Gastrocnemius medialis (tissue), 4 donors: ENCODE results near the gene PTPN23. TPM values are rescaled to one million over a fixed set of nuclear protein-coding genes. Genes with fewer than 3 reads are reported as not detected.
A peak's percentile ranks its signal among the peaks of the same experiment; 100 is the strongest.

Source experiments
- ATAC-seq, 2 donors: fragments of 150-250 bp; one replicate each; pipeline ENCODE4 v1.9.1; 2016
- DNase-seq, 2 donors: peaks; one replicate each; pipeline ENCODE4 v3.0.0-alpha.2; 2019
- H3K27ac ChIP-seq, 4 donors: fragments of 200-600 bp; sonication (generic); 1 replicate in 1 of 4; 2 replicates in 3 of 4; pipeline ENCODE4 v1.5.1; 2016 to 2018; ENCODE audit warnings: mild to moderate bottlenecking in 2 of 4, moderate library complexity in 1 of 4
- H3K27me3 ChIP-seq, 3 donors: fragments of 200-600 bp; sonication (generic) in 2 of 3; 1 replicate in 1 of 3; 2 replicates in 2 of 3; pipeline versions ENCODE4 v1.5.1 to v1.6.0; 2016 to 2019; ENCODE audit warnings: mild to moderate bottlenecking in 1 of 3, moderate library complexity in 1 of 3
- H3K36me3 ChIP-seq, 2 donors: fragments of 200-600 bp; sonication (generic) in 1 of 2; one replicate each; pipeline ENCODE4 v1.5.1; 2017 to 2018
- H3K4me1 ChIP-seq, 2 donors: fragments of 200-600 bp; sonication (generic) in 1 of 2; one replicate each; pipeline ENCODE4 v1.5.1; 2016 to 2017; ENCODE audit warnings: mild to moderate bottlenecking in 2 of 2
- H3K4me3 ChIP-seq, 4 donors: fragments of 200-600 bp; sonication (generic) in 3 of 4; 1 replicate in 1 of 4; 2 replicates in 3 of 4; pipeline ENCODE4 v1.5.1; 2016 to 2019; ENCODE audit warnings: mild to moderate bottlenecking in 2 of 4
- H3K9me3 ChIP-seq, 3 donors: fragments of 200-600 bp; sonication (generic) in 2 of 3; 1 replicate in 1 of 3; 2 replicates in 2 of 3; pipeline ENCODE4 v1.5.1; 2016 to 2019
- POLR2A ChIP-seq, 2 donors: fragments of 450-650 bp; IDR thresholded peaks; one replicate each; pipeline ENCODE4 v1.6.1; 2017; ENCODE audit warnings: antibody characterized with exemption in 2 of 2, mild to moderate bottlenecking in 2 of 2, moderate library complexity in 2 of 2
- in situ Hi-C, 4 donors: fragments of 200-750 bp; cut with MboI; loops; one replicate each; pipeline versions ENCODE4 v1.15.0 to v1.8.0; 2017; ENCODE audit warnings: low sequenced_read_pairs in 4 of 4
- intact Hi-C: fragments of 100-400 bp; cut with DNase I; formaldehyde crosslinking; loops from one replicate; pipeline ENCODE4 v1.15.1; 2023; ENCODE audit warnings: low total_unique reads
- total RNA-seq, 4 donors: library from RNA; depleted of rRNA; stranded (reverse); fragments of >200 nt; gene quantifications; one replicate each; pipeline versions ENCODE4 v1.1.0 to v1.2.3, GENCODE V29; 2016
- TF ChIP-seq, protein P1 (sequence below), 5 experiments: fragments of 450-650 bp in 3 of 5; fragments of 200-600 bp in 2 of 5; sonication (generic) in 2 of 5; IDR thresholded peaks in 4 of 5; conservative IDR thresholded peaks in 1 of 5; 1 replicate in 4 of 5; 2 replicates in 1 of 5; pipeline ENCODE4 v1.5.1; 2016 to 2019; ENCODE audit warnings: antibody characterized with exemption in 5 of 5, mild to moderate bottlenecking in 3 of 5, moderate library complexity in 3 of 5

Gene PTPN23
- total RNA-seq, 4 donors from 2014 or later = 10.5 to 37.3 (median 23.7) TPM

DNA sequence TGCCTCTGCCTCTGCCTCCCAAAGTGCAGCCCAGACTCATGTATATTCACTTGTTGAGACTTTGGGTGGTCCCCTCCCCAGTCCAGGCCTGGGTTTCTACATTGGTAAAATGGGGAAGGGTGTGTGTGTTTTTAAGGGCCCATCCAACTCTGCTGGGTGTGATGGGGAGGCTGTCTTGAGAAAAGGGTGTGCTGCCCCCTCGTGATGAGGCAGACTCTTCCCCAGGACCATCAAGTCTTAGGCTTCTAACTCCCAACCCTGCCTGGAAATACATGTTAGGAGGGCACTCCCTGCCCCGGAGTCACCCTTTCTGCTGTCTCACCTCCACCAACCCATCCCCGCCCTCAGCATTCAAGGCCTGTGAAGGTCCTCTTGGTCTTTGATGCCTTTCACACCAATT is 4.4 kb upstream of the PTPN23 start:
- no peak for ATAC-seq
- peaks cover 11 to 12% of the 10 kb centered on the region in 2 donors for H3K4me1 ChIP-seq
- no peaks in the 10 kb centered on the region for H3K9me3 ChIP-seq
- no peak overlapping the region for H3K4me3 ChIP-seq
- TF ChIP-seq, protein P1, sequence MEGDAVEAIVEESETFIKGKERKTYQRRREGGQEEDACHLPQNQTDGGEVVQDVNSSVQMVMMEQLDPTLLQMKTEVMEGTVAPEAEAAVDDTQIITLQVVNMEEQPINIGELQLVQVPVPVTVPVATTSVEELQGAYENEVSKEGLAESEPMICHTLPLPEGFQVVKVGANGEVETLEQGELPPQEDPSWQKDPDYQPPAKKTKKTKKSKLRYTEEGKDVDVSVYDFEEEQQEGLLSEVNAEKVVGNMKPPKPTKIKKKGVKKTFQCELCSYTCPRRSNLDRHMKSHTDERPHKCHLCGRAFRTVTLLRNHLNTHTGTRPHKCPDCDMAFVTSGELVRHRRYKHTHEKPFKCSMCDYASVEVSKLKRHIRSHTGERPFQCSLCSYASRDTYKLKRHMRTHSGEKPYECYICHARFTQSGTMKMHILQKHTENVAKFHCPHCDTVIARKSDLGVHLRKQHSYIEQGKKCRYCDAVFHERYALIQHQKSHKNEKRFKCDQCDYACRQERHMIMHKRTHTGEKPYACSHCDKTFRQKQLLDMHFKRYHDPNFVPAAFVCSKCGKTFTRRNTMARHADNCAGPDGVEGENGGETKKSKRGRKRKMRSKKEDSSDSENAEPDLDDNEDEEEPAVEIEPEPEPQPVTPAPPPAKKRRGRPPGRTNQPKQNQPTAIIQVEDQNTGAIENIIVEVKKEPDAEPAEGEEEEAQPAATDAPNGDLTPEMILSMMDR (IDR thresholded peaks at IDR 0.05 in 4 of 5, conservative IDR thresholded peaks at IDR 0.05 in 1 of 5) = no peak
- no peak for TF ChIP-seq POLR2A (IDR thresholded peaks at IDR 0.05)
- no peaks in the 10 kb centered on the region for H3K27me3 ChIP-seq
- no peak for DNase-seq
- no peak overlapping the region for H3K27ac ChIP-seq
- intact Hi-C loops (no loop called here), in situ Hi-C loops (no loop called here)
- no peaks in the 10 kb centered on the region for H3K36me3 ChIP-seq

DNA sequence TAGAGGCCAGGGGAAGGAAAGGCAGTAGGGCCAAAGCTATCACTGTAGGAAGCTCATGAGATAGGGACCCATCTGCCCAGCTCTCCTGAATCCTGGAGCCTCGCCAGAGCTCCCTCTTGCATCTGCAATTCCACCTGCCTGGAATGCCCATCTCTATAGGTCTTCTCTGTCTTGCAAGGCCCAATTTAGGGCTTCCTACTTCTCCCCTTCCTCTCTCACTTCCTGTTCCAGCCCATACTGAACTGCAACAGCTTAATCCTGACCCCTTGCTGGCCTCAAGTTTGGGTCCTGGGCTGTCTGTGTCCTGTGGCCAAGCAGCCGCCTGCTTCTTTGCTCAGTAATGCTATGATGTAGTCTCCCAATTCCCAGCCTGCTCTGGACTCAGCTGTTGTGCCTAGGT is 3.6 kb upstream of the PTPN23 start:
- Histone ChIP-seq H3K4me3 (no peak overlapping the region), H3K36me3 (no peaks in the 10 kb centered on the region), H3K9me3 (no peaks in the 10 kb centered on the region), H3K4me1 (peaks cover 14 to 19% of the 10 kb centered on the region in 2 donors), H3K27me3 (no peaks in the 10 kb centered on the region), H3K27ac (no peak overlapping the region)
- intact Hi-C loops (no loop called here), in situ Hi-C loops (no loop called here)
- DNase-seq (no peak), ATAC-seq (no peak)
- no peak for TF ChIP-seq POLR2A (IDR thresholded peaks at IDR 0.05)
- TF ChIP-seq, protein P1 (IDR thresholded peaks at IDR 0.05 in 4 of 5, conservative IDR thresholded peaks at IDR 0.05 in 1 of 5) = no peak

DNA sequence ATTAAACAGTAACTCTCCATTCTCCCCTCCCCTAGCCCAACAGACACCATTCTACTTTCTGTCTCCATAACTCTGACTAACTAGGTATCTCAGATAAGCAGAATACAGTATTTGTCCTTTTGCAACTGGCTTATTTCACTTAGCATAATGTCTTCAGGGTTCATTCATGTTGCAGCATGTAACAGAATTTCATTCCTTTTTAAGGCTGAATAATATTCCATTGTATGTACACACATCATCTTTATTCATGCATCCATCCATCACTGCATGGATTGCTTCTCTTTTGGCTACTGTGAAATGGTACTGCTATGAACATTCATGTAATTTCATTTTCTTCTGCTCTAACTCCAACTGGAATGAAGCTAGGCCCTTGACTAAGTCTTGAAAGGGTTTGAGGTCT is 2.0 kb upstream of the PTPN23 start:
- Histone ChIP-seq H3K4me1 (peaks cover 28 to 33% of the 10 kb centered on the region in 2 donors), H3K4me3 (no peak overlapping the region), H3K36me3 (no peaks in the 10 kb centered on the region), H3K27ac (no peak overlapping the region), H3K9me3 (no peaks in the 10 kb centered on the region), H3K27me3 (no peaks in the 10 kb centered on the region)
- ATAC-seq (no peak), DNase-seq (no peak)
- TF ChIP-seq, protein P1 (IDR thresholded peaks at IDR 0.05 in 4 of 5, conservative IDR thresholded peaks at IDR 0.05 in 1 of 5) = no peak
- TF ChIP-seq POLR2A (IDR thresholded peaks at IDR 0.05) = no peak
- in situ Hi-C loops (no loop called here), intact Hi-C loops (no loop called here)

DNA sequence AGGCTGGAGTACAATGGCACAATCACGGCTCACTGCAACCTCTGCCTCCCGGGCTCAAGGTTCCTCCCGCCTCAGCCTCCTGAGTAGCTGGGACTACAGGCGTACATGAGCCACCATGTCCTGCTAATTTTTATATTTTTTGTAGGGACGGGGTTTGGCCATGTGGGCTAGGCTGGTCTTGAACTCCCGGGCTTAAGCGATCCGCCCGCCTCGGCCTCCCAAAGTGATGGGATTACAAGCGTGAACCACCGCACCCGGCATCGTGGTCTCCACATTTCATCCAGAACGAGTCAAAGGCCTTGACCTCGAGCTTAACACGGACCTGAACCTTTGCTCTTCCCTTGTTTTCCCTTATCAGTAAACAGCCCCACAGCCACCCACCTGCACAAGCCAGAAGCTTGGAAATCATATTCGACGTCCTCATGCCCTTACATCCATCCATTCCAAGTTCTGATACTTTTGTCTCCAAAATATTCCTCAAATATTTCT is 1.4 kb upstream of the PTPN23 start:
- in situ Hi-C loops (no loop called here), intact Hi-C loops (no loop called here)
- Histone ChIP-seq H3K27ac (peak overlapping the region; percentile 96 to 100 (median 97)), H3K36me3 (no peaks in the 10 kb centered on the region), H3K4me1 (peaks cover 33 to 34% of the 10 kb centered on the region in 2 donors), H3K9me3 (no peaks in the 10 kb centered on the region), H3K27me3 (no peaks in the 10 kb centered on the region), H3K4me3 (peak overlapping the region; percentile 84 to 100 (median 94))
- TF ChIP-seq POLR2A (IDR thresholded peaks at IDR 0.05) = no peak
- TF ChIP-seq, protein P1 (IDR thresholded peaks at IDR 0.05 in 4 of 5, conservative IDR thresholded peaks at IDR 0.05 in 1 of 5) = no peak
- DNase-seq = no peak
- ATAC-seq = no peak
